ENCODE measurements around the gene C6orf89.

The C6orf89 gene

GRCh38 chr6:36967757-36968156 is 82.0 kb downstream of the C6orf89 start:
- Histone ChIP-seq H3K36me3 (ENCODE audit: control insufficient read depth, insufficient read depth, low read length, severe bottlenecking) (peaks cover 59% of the 10 kb centered on the region), H3K4me3 (ENCODE audit: low read length) (no peak overlapping the region), H3K9me3 (ENCODE audit: control insufficient read depth, low read length) (no peaks in the 10 kb centered on the region), H3K9ac (ENCODE audit: low read length) (no peak overlapping the region), H3K27me3 (replicated peaks; ENCODE audit: control insufficient read depth, insufficient read depth, low read length) (no peaks in the 10 kb centered on the region), H3K4me1 (ENCODE audit: control insufficient read depth, insufficient read depth, low read length) (peaks cover 11% of the 10 kb centered on the region)
- DNase-seq (ENCODE audit: low read depth): no peak

- no peaks in the 10 kb centered on the region for H3K27me3 ChIP-seq (replicated peaks; ENCODE audit: control insufficient read depth, insufficient read depth, low read length)
- peaks cover 17% of the 10 kb centered on the region for H3K4me1 ChIP-seq (ENCODE audit: control insufficient read depth, insufficient read depth, low read length)
- H3K9me3 ChIP-seq (ENCODE audit: control insufficient read depth, low read length): no peaks in the 10 kb centered on the region
- H3K36me3 ChIP-seq (ENCODE audit: control insufficient read depth, insufficient read depth, low read length, severe bottlenecking): peaks cover 66% of the 10 kb centered on the region
- no peak overlapping the region for H3K9ac ChIP-seq (ENCODE audit: low read length)
- H3K4me3 ChIP-seq (ENCODE audit: low read length): no peak overlapping the region
- DNase-seq (ENCODE audit: low read depth): peak; percentile 33
These were observed 82.7 kb downstream of the C6orf89 start for GRCh38 chr6:36968266-36968977.

DNA sequence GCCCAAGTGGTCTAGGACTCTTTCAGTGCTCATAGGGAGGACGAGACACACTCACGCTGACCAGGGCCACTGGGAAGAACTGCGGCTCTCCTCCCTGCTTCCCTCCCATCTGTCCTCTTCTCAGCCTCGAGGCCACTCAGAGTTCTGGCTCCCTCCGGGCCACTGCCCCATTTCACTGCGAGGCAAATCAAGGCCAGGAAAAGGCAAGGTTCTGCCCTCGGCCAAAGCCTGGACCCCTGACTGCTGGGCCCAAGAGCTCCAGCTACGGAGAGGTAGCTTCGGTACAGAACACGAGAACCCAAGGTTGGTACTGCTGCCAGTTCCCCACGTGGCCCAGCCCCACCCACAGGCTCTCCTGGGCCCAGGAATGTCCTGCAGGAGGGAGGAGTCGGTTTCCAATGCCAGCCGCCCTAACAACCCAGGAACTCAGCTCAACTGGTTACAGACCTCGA is 83.5 kb downstream of the C6orf89 start:
- Histone ChIP-seq H3K36me3 (ENCODE audit: control insufficient read depth, insufficient read depth, low read length, severe bottlenecking) (peaks cover 74% of the 10 kb centered on the region), H3K9me3 (ENCODE audit: control insufficient read depth, low read length) (no peaks in the 10 kb centered on the region), H3K4me1 (ENCODE audit: control insufficient read depth, insufficient read depth, low read length) (peaks cover 22% of the 10 kb centered on the region), H3K4me3 (ENCODE audit: low read length) (no peak overlapping the region), H3K9ac (ENCODE audit: low read length) (no peak overlapping the region), H3K27me3 (replicated peaks; ENCODE audit: control insufficient read depth, insufficient read depth, low read length) (no peaks in the 10 kb centered on the region)
- DNase-seq (ENCODE audit: low read depth): no peak

DNA sequence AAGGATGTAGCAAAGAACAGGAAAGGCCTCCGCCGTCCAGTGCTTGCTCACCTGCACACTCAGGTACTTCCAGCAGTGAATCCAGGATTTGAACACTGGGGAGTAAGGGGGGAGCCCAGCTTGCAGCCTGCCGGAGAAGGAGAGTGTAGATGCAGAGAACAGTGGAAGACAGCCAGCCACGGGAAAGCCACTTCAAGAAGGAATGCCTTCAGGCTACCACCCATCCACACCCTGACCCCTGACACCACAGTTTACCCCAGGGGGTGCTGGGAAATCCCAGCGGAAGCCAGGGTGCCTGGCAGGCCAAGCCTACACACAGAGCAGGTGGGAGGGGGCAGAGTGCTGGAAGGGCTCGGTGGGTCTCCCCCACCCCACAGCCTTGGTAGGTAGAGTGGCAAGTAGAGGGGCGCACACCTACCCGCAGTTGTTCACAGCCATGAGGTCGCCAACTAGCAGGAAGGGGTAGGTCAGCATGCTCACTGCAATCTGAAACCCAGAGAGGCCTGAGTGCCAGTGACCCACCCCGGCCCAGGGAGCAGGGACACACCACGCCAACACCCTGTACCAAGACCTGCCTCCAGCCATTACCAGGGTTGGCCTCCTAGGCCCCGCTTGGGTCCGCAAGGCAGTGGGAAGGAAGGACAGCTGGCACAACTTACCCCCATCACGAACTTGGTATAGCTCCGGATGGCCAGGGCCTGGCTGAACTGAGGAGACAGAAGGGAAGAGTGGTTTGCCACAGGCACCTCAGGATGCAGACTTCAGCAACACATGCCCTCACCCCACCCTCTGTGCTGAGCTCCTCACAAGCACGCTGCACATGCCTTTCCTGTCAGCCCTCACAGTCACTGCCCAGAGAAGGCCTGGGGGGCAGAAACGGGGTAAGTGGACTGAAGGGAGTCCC is 84.5 kb downstream of the C6orf89 start:
- no peak overlapping the region for H3K4me3 ChIP-seq (ENCODE audit: low read length)
- no peaks in the 10 kb centered on the region for H3K9me3 ChIP-seq (ENCODE audit: control insufficient read depth, low read length)
- no peaks in the 10 kb centered on the region for H3K27me3 ChIP-seq (replicated peaks; ENCODE audit: control insufficient read depth, insufficient read depth, low read length)
- no peak overlapping the region for H3K9ac ChIP-seq (ENCODE audit: low read length)
- DNase-seq (ENCODE audit: low read depth): no peak
- H3K4me1 ChIP-seq (ENCODE audit: control insufficient read depth, insufficient read depth, low read length): peaks cover 23% of the 10 kb centered on the region
- H3K36me3 ChIP-seq (ENCODE audit: control insufficient read depth, insufficient read depth, low read length, severe bottlenecking): peaks cover 84% of the 10 kb centered on the region

DNA sequence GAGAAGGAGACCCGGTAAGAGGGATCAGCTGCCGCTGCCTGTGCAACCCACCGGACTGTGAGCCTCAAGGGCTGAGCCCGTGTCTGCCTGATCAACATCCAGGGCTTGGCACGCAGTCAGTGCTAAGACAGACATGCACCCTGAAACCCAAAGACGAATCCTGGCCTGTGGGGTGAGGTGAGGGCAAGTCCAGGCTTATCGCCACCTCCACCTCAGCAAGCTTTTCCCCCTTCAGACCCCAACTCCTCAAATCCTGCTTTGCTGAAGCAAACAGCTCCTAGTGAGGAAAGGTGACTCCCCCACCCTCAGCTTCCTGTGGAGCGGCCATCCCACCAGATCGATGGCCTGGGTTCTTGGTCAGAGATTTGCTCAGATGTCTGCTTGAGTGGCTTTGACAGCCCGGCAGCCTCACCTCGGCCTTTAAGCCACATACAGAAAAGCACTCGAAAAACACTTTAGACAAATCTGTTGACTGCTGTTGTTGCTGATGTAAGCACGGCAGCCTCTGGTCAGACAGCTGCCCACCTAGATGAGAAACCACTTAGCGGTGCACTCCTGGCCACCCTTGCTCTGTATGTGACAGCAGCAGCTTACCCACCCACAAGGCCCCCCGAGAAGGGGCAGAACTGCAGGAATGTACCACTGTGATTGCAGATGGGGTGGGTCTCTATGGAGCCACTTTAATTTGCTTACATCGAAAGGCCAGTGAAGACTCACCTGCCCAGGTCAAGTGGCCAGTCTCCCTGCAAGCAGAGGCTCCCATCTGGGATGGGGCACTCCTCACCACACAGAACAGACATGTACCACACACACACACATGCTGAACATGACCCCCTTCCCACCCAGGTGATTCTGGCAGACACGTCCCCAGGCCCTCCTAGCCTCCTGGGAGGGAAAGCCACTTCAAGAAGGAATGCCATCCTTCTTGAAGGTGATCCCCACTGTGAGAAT is 85.4 kb downstream of the C6orf89 start:
- no peaks in the 10 kb centered on the region for H3K27me3 ChIP-seq (replicated peaks; ENCODE audit: control insufficient read depth, insufficient read depth, low read length)
- no peak overlapping the region for H3K4me3 ChIP-seq (ENCODE audit: low read length)
- DNase-seq (ENCODE audit: low read depth): no peak
- H3K36me3 ChIP-seq (ENCODE audit: control insufficient read depth, insufficient read depth, low read length, severe bottlenecking): peaks cover 93% of the 10 kb centered on the region
- H3K4me1 ChIP-seq (ENCODE audit: control insufficient read depth, insufficient read depth, low read length): peaks cover 30% of the 10 kb centered on the region
- no peak overlapping the region for H3K9ac ChIP-seq (ENCODE audit: low read length)
- H3K9me3 ChIP-seq (ENCODE audit: control insufficient read depth, low read length): no peaks in the 10 kb centered on the region

GRCh38 chr6:36971921-36972673 is 86.3 kb downstream of the C6orf89 start:
- Histone ChIP-seq H3K4me3 (ENCODE audit: low read length) (no peak overlapping the region), H3K4me1 (ENCODE audit: control insufficient read depth, insufficient read depth, low read length) (peaks cover 30% of the 10 kb centered on the region), H3K36me3 (ENCODE audit: control insufficient read depth, insufficient read depth, low read length, severe bottlenecking) (peaks cover 100% of the 10 kb centered on the region), H3K27me3 (replicated peaks; ENCODE audit: control insufficient read depth, insufficient read depth, low read length) (no peaks in the 10 kb centered on the region), H3K9ac (ENCODE audit: low read length) (no peak overlapping the region), H3K9me3 (ENCODE audit: control insufficient read depth, low read length) (no peaks in the 10 kb centered on the region)
- no peak for DNase-seq (ENCODE audit: low read depth)

- Histone ChIP-seq H3K9me3 (ENCODE audit: control insufficient read depth, low read length) (no peaks in the 10 kb centered on the region), H3K4me1 (ENCODE audit: control insufficient read depth, insufficient read depth, low read length) (peaks cover 29% of the 10 kb centered on the region), H3K27me3 (replicated peaks; ENCODE audit: control insufficient read depth, insufficient read depth, low read length) (no peaks in the 10 kb centered on the region), H3K4me3 (ENCODE audit: low read length) (no peak overlapping the region), H3K36me3 (ENCODE audit: control insufficient read depth, insufficient read depth, low read length, severe bottlenecking) (peaks cover 100% of the 10 kb centered on the region), H3K9ac (ENCODE audit: low read length) (peak overlapping the region; percentile 13)
- no peak for DNase-seq (ENCODE audit: low read depth)
These were observed 87.4 kb downstream of the C6orf89 start for GRCh38 chr6:36973190-36973589.

GRCh38 chr6:36973647-36974046 is 87.9 kb downstream of the C6orf89 start:
- H3K4me3 ChIP-seq (ENCODE audit: low read length): no peak overlapping the region
- H3K9ac ChIP-seq (ENCODE audit: low read length): no peak overlapping the region
- peaks cover 33% of the 10 kb centered on the region for H3K4me1 ChIP-seq (ENCODE audit: control insufficient read depth, insufficient read depth, low read length)
- H3K36me3 ChIP-seq (ENCODE audit: control insufficient read depth, insufficient read depth, low read length, severe bottlenecking): peaks cover 98% of the 10 kb centered on the region
- H3K9me3 ChIP-seq (ENCODE audit: control insufficient read depth, low read length): no peaks in the 10 kb centered on the region
- no peak for DNase-seq (ENCODE audit: low read depth)
- no peaks in the 10 kb centered on the region for H3K27me3 ChIP-seq (replicated peaks; ENCODE audit: control insufficient read depth, insufficient read depth, low read length)

DNA sequence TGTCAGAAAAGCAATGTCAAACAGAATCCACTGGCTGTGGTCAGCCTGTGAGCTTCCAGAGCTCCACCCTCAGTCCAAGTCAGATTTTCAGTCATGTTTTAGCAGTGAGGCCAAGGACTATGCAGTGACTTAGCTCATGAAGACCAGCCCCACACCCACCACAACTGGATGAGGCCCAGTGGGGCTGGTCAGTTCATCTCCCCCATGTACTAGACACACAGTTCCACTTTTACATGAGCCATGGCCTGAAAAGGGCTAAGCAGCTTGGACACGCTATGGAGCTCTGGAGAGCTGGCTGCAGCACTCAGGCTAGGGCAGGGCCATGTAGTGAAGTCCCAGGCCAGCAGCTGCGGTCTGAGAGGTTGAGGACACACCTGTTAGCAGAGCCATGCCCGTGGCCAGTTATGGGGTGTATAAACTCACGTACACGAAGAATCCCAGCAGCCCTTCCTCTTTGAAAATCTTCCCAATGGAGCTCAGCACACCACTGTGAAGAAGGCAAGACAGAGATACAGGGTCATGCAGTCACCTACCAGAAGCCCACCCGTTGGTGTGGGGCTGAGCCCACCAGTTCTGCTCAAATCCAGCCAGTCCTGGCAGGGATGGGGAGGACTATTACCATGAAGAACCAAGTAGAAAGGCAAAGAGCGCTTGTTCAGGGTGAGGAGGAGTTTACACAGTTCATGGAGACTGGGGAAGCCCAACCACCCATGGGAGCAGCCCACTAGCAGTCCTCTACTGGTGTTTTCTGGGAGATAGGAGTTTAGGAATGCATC is 89.7 kb downstream of the C6orf89 start:
- peaks cover 81% of the 10 kb centered on the region for H3K36me3 ChIP-seq (ENCODE audit: control insufficient read depth, insufficient read depth, low read length, severe bottlenecking)

GRCh38 chr6:36976007-36976264 is 90.2 kb downstream of the C6orf89 start:
- Histone ChIP-seq H3K4me3 (ENCODE audit: low read length) (no peak overlapping the region), H3K27me3 (replicated peaks; ENCODE audit: control insufficient read depth, insufficient read depth, low read length) (no peaks in the 10 kb centered on the region), H3K9ac (ENCODE audit: low read length) (no peak overlapping the region), H3K9me3 (ENCODE audit: control insufficient read depth, low read length) (no peaks in the 10 kb centered on the region), H3K36me3 (ENCODE audit: control insufficient read depth, insufficient read depth, low read length, severe bottlenecking) (peaks cover 75% of the 10 kb centered on the region), H3K4me1 (ENCODE audit: control insufficient read depth, insufficient read depth, low read length) (peaks cover 47% of the 10 kb centered on the region)
- DNase-seq (ENCODE audit: low read depth): no peak

More for the DNA sequence above, 89.7 kb downstream of the C6orf89 start:
- peaks cover 47% of the 10 kb centered on the region for H3K4me1 ChIP-seq (ENCODE audit: control insufficient read depth, insufficient read depth, low read length)
- no peaks in the 10 kb centered on the region for H3K9me3 ChIP-seq (ENCODE audit: control insufficient read depth, low read length)
- DNase-seq (ENCODE audit: low read depth): no peak
- H3K27me3 ChIP-seq (replicated peaks; ENCODE audit: control insufficient read depth, insufficient read depth, low read length): no peaks in the 10 kb centered on the region
- H3K4me3 ChIP-seq (ENCODE audit: low read length): no peak overlapping the region
- no peak overlapping the region for H3K9ac ChIP-seq (ENCODE audit: low read length)

Data from adipocyte (in vitro differentiated cells).